AG09309 (cell line): ENCODE measurements around the gene RPS13.

Source experiments
- DNase-seq: peaks from one replicate; pipeline ENCODE4 v3.0.0-alpha.2; 2010; ENCODE audit warnings: low read depth
- H3K4me3 ChIP-seq: 2 replicates; pipeline ENCODE4 v1.5.1; 2011; ENCODE audit warnings: mild to moderate bottlenecking, low read depth, low read length, moderate library complexity; ENCODE audit not compliant: control insufficient read depth
- TF ChIP-seq, protein P1 (sequence below): IDR thresholded peaks from 2 replicates; pipeline ENCODE4 v1.5.1; 2011; ENCODE audit warnings: mild to moderate bottlenecking, low read depth, low read length, inconsistent platforms; ENCODE audit not compliant: insufficient read depth, control insufficient read depth; ENCODE audit errors: missing control alignments

The RPS13 gene

DNA sequence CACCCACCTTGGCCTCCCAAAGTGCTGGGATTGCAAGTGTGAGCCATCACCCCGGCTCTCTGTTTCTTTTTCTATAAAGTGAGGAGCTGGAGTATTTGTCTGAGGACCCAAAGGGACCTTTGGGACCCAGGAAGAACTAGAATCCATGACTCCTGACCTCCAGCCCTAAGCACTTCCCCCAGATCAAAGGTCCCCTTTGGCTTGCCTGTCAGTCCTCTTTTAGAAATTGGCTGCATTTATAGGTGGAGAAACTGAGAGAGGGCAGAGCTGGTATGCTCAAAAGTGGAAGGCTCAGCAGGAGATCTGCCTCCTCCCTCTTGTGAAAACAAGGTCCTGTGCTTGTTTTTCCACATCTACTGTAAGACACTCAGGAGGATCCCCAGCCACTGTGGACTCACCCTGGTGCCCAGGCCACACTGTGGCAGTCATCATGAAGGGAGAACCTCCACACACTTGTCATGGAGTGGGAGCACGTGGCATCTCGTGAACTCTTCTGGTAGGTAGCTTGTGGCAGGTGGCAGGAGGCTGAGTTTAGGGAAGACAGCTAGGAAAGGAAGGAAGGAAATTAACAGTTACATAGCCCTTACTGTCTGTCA is 50.9 kb downstream of the RPS13 start:
- TF ChIP-seq, protein P1, sequence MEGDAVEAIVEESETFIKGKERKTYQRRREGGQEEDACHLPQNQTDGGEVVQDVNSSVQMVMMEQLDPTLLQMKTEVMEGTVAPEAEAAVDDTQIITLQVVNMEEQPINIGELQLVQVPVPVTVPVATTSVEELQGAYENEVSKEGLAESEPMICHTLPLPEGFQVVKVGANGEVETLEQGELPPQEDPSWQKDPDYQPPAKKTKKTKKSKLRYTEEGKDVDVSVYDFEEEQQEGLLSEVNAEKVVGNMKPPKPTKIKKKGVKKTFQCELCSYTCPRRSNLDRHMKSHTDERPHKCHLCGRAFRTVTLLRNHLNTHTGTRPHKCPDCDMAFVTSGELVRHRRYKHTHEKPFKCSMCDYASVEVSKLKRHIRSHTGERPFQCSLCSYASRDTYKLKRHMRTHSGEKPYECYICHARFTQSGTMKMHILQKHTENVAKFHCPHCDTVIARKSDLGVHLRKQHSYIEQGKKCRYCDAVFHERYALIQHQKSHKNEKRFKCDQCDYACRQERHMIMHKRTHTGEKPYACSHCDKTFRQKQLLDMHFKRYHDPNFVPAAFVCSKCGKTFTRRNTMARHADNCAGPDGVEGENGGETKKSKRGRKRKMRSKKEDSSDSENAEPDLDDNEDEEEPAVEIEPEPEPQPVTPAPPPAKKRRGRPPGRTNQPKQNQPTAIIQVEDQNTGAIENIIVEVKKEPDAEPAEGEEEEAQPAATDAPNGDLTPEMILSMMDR: no peak
- DNase-seq: no peak
- no peak overlapping the region for H3K4me3 ChIP-seq

GRCh38 chr11:17024924-17025323 is 52.5 kb downstream of the RPS13 start:
- TF ChIP-seq, protein P1: no peak
- no peak for DNase-seq
- no peak overlapping the region for H3K4me3 ChIP-seq
